Measurements from ENCODE around the gene SUPT20H.

Gene SUPT20H

DNA sequence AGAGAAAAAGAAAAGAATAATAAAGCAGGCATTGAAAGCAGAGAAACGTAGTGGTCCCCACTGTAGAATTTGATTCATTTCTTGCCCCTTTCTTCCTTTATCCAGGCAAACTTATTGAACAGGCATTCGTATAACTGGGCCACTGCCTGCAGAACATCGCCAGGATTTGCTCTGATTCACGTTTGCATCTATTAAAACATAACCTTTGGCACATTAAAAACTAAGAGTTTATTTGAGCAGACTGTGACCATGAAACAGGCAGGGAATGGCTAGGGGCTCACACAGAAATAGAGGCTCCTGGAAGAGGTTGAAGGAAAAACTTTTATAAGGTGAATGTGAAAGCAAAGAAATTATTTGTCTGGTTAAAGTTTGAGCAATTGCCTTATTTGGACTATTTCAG lies 12.5 kb upstream of the SUPT20H start:
- no peak for DNase-seq (ENCODE audit: low read depth)
- TF ChIP-seq, protein P1, sequence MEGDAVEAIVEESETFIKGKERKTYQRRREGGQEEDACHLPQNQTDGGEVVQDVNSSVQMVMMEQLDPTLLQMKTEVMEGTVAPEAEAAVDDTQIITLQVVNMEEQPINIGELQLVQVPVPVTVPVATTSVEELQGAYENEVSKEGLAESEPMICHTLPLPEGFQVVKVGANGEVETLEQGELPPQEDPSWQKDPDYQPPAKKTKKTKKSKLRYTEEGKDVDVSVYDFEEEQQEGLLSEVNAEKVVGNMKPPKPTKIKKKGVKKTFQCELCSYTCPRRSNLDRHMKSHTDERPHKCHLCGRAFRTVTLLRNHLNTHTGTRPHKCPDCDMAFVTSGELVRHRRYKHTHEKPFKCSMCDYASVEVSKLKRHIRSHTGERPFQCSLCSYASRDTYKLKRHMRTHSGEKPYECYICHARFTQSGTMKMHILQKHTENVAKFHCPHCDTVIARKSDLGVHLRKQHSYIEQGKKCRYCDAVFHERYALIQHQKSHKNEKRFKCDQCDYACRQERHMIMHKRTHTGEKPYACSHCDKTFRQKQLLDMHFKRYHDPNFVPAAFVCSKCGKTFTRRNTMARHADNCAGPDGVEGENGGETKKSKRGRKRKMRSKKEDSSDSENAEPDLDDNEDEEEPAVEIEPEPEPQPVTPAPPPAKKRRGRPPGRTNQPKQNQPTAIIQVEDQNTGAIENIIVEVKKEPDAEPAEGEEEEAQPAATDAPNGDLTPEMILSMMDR (conservative IDR thresholded peaks at IDR 0.05; ENCODE audit: low read depth, low read length): no peak
- H3K4me3 ChIP-seq (ENCODE audit: low read length): no peak overlapping the region

DNA sequence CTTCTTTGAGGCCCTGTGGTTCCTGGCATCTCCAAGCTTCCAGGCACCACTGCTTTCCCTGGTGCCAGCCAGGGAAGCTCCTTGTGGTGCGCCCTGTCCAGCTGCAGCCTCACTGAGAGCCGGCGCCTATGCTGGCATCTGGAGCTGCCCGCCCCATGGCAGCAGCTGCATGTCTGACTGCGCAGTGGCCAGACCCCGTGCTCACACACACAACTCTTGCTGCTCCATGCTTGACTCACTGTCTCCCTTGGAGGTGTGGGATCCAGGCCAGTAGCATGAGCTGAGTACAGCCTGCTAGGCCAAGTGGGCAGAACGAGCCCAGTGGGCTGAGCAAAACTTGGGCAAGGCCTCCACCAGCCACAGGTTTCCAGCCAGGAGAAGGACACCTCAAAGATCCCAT lies 11.5 kb upstream of the SUPT20H start:
- TF ChIP-seq, protein P1 (conservative IDR thresholded peaks at IDR 0.05; ENCODE audit: low read depth, low read length): no peak
- H3K4me3 ChIP-seq (ENCODE audit: low read length): no peak overlapping the region
- DNase-seq (ENCODE audit: low read depth): no peak

- no peak for DNase-seq (ENCODE audit: low read depth)
- H3K4me3 ChIP-seq (ENCODE audit: low read length): no peak overlapping the region
- TF ChIP-seq, protein P1 (conservative IDR thresholded peaks at IDR 0.05; ENCODE audit: low read depth, low read length): no peak
These were observed 10.7 kb upstream of the SUPT20H start for GRCh38 chr13:37070145-37070695.

DNA sequence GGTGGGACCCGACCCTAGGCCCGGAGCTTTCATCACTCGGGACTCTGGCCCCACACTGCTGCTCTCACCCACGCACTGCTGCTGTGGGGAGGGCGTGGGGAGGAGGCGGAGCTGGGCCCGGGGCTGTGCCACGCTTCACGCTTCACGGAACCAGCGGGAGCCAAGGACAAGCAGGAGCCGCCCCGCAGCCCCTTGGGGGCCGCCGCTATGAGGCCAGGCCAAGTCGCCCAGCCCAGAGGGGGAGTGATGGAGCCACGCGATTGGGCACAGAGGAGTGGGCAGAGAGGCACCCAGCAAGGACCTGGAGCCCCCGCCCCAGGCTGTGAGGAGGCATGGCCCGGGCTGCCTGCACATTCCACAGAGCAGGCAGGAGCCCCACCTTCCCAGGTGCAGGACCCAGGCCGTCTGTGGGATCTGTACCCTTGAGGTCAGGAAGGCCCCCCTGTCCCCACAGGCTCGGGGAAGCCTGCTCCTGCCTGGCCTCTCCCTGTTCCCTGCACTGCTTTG lies 10.2 kb upstream of the SUPT20H start:
- TF ChIP-seq, protein P1 (conservative IDR thresholded peaks at IDR 0.05; ENCODE audit: low read depth, low read length): no peak
- H3K4me3 ChIP-seq (ENCODE audit: low read length): no peak overlapping the region
- no peak for DNase-seq (ENCODE audit: low read depth)

- TF ChIP-seq, protein P1 (conservative IDR thresholded peaks at IDR 0.05; ENCODE audit: low read depth, low read length): no peak
- H3K4me3 ChIP-seq (ENCODE audit: low read length): no peak overlapping the region
- DNase-seq (ENCODE audit: low read depth): no peak
These were observed 9.5 kb upstream of the SUPT20H start for GRCh38 chr13:37068962-37069361.

GRCh38 chr13:37067874-37068273 lies 8.4 kb upstream of the SUPT20H start:
- no peak for DNase-seq (ENCODE audit: low read depth)
- TF ChIP-seq, protein P1 (conservative IDR thresholded peaks at IDR 0.05; ENCODE audit: low read depth, low read length): no peak

DNA sequence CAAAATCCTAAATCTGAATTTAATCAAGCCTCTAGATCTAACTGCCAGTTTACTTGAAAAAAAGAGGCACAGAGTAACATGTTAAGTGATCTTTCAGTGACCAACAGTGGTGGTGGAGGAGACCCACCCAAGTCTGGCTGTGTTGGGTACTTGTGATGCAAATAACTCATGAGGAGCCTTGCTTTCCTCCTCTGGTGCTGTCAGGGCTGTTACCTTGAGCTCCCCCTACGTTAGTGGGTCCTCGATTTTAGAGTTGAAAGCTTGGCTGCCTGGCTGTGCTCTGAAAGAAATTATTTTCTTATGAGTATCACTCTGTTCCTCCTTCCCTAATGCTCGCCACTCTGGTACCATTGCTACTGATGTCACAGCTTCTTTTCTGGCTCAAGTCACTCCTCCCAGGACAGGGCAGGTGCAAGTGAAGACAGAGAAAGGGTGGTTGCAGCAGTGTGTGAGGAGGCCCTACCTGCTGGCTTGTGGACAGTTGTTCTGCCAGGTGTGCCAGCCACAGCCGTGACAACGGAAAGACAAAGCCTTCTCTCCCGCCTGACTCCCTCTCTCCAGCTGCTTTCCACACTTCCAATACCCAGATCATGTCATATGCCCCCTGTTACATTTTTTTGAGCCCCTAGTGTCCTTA lies 6.5 kb upstream of the SUPT20H start:
- TF ChIP-seq, protein P1 (conservative IDR thresholded peaks at IDR 0.05; ENCODE audit: low read depth, low read length): no peak
- DNase-seq (ENCODE audit: low read depth): no peak
- no peak overlapping the region for H3K4me3 ChIP-seq (ENCODE audit: low read length)

More at GRCh38 chr13:37067874-37068273, 8.4 kb upstream of the SUPT20H start:
- H3K4me3 ChIP-seq (ENCODE audit: low read length): no peak overlapping the region

All from retinal pigment epithelial cell (primary cell).